HG03060 (cell line): ENCODE measurements around the gene MFF.
"Not testable (repeated sequence)": the region's sequence is repeated elsewhere in the genome, so short reads cannot be mapped to it uniquely, and the experiment has no call there.

Experiments
- ATAC-seq: cut with Tn5 transposase; IDR thresholded peaks from one replicate; pipeline ENCODE4 v1.9.1; 2021; ENCODE audit warnings: low read depth, moderate number of reproducible peaks; ENCODE audit not compliant: unreplicated experiment

The MFF gene

GRCh38 chr2:227326783-227327182, 1.7 kb downstream of the MFF start:
- ATAC-seq: no peak

DNA sequence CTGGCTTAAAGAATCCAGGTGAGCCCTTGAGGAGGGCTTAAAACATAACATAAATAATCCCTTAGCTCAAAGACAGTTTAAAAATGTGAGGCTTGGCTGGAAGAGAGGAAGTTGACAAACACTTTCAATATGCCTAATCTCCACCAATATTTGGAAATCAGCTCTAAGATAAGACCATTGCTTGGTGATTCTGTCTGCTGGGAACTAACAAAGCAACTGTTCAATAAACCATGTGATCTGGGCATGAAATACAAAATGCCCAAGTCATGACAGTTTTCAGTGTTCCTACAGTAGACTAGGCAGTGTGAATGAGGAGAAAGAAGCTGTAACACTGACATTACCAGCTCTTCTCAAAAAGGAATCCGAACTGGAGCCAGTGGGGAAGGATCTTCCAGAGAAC, 10.7 kb downstream of the MFF start:
- no peak for ATAC-seq

GRCh38 chr2:227337442-227337841, 12.4 kb downstream of the MFF start:
- no peak for ATAC-seq

DNA sequence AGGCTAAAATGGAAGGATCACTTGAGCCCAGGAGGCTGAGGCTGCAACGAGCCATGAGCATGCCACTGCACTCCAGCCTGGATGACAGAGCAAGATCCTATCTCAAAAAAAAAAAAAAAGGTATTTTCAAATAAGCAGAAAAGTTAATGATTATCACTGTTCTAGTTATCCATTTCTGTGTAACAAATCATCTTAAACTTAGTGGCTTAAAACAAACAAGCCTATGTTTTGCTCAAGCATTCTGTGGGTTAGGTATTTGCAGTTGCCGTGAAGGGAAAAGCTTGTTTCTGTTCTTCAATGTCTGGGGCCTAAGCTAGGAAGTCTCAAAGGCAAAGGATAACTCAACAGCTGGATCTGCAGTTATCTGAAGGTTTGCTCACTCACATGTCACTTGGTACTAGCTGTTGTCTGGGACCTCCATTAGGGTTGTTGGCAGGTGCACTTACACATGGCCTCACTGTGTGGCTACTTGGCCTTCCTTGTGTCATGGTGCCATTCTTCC, 14.1 kb downstream of the MFF start:
- ATAC-seq: no peak

GRCh38 chr2:227340106-227340505, 15.1 kb downstream of the MFF start:
- no peak for ATAC-seq

- ATAC-seq: no peak
Observed at GRCh38 chr2:227341553-227341952, 16.5 kb downstream of the MFF start.

DNA sequence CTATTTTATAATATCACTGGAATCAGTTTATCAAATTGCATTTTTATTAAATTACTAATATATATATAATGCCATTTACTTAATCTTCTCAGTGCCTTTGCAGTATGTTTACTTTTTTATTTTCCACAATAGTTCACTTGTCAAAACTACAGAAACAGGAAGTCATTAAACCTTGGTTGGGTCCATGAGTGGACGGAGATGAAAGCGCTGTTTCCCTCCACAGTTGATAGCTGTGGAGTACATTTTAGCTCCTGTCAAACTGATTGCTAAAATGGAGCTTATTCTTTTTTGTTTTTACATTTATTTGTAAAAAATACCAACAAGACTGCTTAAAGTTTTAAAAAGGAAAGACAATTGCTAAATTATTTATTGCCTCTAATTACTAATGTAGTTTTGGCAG, 19.2 kb downstream of the MFF start:
- ATAC-seq: no peak

DNA sequence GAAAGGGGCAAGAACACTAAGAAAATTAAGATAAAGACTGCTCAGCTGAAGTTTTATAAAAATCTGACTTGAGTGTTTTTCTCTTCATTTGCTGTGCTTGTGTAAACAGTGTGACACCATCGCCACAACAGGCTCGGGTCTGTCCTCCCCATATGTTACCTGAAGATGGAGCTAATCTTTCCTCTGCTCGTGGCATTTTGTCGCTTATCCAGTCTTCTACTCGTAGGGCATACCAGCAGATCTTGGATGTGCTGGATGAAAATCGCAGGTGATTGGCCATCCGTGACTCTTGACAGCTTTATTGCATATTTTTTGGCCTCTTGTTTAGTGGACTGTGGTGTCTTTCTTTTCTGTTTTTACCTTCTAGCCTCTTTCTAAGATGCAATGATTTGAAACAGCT, 22.1 kb downstream of the MFF start:
- no peak for ATAC-seq

DNA sequence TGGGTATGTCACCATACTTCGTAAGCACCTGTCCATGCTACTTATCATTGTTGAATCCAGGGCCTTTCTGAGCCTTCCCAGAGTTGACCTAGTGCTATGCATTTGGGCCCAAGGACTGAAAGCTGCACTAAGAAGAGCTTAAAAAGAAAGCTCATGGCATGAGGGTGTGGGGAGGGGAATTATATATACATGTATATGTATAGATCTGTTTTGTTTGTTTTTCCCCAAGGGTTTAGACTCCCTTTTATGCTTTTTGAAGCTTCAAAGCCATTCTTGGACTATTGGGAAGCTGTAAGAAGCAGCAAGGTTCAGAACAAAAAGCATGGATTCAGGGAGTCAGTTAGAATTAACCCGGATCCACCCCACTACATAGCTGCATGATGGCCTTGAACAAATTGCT, 23.3 kb downstream of the MFF start:
- ATAC-seq: no peak

DNA sequence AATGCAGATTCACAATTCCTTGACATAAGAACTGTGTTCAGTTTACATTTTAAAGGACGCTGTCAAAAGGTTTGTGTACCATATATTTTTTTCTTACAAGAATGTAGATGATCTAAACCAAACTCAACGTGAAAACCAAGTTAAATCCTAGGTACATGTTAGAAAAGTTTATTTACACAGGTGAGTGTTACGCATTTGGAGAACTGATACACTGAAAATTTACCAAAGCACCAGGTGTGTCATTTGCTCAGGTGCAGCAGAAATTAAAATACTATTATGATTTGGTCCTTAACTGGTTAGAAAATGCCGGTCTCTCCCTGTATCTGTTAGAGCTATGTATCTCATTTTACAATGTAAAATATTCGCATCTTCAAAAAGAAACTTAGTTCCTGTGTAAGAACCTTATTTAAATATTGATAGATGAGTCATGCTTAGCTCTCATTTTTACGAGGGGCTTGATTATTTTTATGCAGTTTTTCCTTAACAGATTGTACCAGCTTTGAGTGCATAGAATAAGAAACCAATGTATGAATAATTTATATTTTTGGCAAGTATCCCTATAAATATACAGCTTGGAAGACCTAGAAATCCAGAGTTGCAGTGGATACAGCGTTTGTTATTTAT, 25.1 kb downstream of the MFF start:
- ATAC-seq: no peak

GRCh38 chr2:227351639-227352038, 26.6 kb downstream of the MFF start:
- ATAC-seq: no peak

DNA sequence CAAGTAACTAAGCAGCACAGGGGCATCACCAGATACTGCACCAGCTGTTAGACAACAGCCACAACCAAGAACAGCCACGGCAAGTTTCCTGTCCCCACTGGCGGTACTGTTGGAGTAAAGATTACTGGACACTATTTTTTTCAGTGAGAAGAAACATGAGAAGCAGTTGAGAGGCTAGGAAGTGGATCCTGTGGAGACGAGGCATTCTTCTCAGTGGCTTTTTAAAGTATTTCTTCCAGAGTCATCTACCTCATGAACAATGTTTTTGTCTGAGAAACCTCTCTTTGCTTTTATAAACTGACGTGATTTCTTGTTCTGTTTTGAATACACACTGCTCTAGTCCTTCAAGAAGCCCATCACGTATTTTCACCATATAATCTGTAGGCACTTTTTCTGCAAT, 35.3 kb downstream of the MFF start:
- ATAC-seq: no peak

GRCh38 chr2:227363756-227364155, 38.7 kb downstream of the MFF start:
- no peak for ATAC-seq

- ATAC-seq: not testable (repeated sequence)
Observed at GRCh38 chr2:227364585-227365263, 39.7 kb downstream of the MFF start.

GRCh38 chr2:227365833-227366232, 40.8 kb downstream of the MFF start:
- no peak for ATAC-seq

DNA sequence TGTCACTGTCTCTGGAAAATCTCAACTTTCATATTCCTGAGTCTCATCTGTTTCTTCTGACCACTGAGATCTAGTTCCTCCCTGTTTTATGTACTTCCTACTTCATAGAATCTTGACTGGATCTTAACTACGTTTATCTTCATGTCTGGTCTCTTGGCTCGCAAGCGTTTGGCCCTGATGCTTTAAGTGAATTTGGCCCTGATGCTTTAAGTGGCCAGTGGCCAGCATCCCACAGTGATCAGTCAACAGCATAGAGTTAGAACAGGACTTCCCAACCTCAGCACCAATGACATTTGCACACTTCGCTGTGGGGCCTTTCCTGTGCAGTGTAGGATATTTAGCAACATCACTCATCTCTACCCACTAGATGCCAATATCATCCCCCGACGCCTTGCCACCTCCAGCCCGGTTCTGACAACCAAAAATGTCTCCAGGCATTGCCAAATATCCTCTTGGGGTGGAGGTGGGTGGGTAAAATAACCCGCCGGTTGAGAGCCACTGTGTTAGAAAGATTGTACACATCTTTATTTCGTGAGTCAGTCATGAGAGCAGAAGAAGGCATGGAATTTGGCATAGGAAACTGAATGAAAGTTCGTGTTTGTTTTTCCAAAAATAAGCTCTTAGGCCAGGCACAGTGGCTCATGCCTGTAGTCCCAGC, 41.8 kb downstream of the MFF start:
- no peak for ATAC-seq

- no peak for ATAC-seq
Observed at GRCh38 chr2:227367427-227367795, 42.4 kb downstream of the MFF start.

DNA sequence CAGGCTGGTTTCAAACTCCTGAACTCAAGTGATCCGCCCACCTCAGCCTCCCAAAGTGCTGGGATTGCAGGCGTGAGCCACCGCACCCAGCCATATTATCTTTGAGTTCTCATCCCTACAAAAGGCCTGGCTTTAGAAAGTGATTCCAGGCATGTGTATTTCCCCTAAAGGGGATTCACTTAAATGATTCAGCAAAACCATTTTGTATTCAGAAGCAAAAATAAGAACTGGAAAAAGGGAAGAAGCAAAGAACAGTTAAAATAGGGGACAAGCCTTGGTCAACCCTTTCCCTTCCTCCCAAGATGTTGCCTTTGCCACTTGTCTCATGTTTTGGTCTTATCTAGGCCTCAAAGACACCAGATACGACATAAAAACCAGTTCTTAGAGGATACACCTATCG, 43.5 kb downstream of the MFF start:
- ATAC-seq: no peak

GRCh38 chr2:227370092-227370491, 45.0 kb downstream of the MFF start:
- ATAC-seq: no peak

DNA sequence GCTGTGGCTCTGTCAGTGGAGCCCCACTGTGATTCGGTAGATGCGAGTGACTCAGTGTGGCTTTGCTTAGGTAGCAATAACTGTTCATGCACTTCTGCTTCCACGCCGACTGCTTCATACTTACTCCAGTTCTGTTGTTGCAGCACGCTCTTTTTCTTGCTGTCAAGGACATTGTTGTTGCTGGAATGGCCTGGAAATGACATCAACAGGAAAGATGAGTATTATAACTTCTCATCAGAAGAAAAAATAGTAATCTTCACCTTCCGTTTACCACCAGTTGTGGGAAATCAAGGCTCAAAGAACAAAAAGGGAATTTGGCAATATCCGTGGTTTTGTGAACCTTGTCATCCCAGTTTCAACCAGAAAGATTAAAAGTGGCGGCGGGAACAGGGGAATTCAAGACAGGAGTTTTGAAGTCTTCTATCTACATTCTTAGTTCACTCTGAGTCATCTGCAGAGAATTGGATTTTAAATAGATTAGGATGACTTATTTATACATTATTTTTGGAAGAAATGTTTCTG, 45.8 kb downstream of the MFF start:
- ATAC-seq: no peak

GRCh38 chr2:227373389-227373788, 48.3 kb downstream of the MFF start:
- ATAC-seq: no peak

- ATAC-seq: no peak
Observed at GRCh38 chr2:227374158-227374557, 49.1 kb downstream of the MFF start.
